GM19351 (cell line): ENCODE measurements around the gene ABHD5.

Source experiments
- ATAC-seq: cut with Tn5 transposase; IDR thresholded peaks from one replicate; pipeline ENCODE4 v1.9.1; 2021; ENCODE audit warnings: mild to moderate bottlenecking, moderate library complexity; ENCODE audit not compliant: unreplicated experiment

Gene ABHD5

DNA sequence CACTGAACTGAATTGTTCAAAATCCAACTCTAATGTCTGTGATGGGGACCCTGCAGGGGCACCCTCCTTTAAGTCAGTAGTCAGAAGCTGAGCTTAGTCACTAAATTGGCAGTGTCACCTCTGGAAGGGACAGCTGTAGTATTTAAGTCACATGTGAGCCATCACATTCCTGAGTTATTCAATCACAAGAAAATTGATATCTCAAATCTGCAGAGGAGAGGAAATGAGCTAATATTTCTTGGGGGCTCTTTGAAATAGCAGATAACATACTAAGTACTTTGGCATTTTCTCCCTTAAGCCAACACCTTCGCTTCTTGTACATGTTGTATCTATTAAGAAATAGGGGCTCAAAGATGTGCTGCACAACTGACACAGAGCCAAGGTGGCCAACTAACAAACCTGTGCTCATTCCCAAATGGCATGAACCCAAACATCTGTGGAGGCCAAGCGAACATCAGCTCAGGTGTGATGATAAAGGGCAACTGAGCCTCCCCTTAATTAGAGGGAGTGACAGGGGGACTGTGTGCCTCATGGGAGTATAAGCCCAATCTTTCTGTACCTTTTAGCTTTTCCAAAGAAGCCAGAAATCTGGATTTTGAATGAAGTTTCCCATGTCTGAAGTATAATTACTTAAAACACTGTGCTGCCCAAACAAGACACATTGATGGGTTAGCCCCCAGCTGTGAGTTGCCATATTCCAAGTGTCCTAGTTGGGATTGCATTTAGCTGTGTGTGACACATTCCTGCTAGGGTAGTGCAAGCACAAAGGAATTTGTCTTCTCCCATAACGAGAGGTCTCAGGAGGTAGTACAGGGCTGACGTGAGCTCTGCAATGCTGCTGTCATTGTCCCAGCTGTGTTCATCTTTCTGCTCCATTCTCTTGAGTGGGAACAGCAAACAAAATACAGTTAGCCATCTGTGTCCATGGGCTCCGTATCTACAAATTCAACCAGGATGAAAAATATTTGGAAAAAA is 63.3 kb downstream of the ABHD5 start:
- ATAC-seq, result no peak

DNA sequence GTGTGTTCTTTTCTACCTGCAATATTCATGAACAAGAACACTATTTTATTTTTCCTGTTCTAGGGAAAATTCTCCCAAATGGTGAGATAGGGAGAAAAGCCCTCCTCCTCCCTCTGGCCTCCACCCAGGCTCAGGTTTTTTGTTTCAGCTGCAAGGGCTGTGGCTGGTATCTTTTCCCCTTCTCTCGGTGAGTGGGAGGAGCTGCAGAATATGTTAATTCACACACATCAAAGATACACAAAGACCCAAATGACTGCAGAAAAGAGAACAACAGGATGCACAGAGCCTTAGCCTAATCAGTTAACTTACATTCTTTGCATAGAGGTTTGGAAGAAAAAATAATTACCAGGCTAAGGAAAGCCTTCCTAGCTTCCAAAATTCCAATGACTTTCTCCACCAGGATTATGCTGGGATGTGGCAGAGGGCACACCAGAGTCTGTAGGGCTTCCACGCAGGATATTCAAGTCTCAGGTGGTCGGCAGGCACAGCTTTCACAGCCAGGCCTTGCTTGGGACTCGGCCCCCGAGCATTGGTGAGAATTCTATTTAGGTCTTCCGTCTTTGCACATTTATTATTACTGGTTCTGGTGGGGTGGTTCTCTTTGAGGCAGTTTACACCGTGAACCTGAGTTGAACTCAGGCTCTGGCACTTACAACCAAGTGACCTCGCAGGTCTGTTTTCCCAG is 64.9 kb downstream of the ABHD5 start:
- no peak for ATAC-seq

DNA sequence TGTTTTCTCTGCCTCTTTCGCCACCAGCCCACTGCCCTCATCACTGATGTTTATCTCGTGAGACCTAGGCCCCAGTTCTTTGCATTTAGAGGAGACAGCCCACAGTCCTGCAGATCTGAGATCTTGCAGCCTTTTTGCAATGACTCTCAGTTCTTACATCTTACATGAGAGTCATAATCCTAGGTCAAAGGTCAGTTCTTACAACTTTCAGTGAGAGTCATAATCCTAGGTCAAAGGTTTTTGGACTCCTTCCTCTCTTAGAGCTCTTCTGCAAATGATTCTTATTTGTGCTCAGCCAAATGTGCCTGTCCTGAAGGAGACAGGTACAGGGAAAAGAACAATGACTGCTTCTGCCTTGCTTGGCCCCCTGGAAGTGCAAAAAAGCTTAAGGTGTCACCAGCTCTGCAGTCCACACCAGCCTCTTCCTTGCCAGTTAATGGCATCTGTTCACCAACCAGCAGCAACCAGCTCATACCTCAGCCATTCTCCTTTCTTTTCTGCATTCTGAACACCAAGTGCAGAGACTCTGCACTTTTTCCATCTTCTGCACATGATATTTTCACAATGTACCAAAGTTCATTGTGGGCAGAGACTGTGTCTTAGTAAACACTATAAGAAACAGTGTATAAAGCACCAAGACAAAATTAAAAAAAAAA is 67.1 kb downstream of the ABHD5 start:
- ATAC-seq, result no peak

DNA sequence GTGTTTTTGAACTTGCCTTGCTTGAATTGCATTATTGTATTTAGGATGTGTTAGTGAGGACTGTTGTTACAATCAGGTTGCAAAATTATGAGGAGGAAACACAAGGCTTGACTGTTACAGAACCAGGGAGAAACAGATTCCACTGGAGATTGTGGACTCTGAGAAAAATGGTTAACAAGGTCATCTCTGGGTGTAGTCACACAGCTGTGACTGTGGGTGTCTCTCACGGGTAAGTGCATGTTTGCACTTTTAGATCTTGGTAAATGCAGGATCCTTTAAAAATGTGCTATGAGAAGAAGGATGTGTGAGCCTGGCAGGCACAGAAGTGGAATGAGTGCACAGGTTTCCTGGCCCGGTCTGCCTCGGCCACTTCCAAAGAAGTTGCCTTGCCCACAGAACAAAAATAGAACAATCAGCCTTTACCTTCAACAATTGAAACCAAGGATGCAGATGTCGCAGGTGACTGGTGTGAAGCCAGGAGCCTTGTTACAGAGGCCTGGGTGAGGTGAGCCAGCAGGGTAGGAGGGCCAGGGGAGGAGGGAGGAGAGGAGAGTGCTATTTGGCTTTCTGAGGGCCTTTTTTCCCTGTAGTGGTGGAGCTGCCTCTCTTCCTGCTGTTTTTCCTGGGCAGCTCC is 68.0 kb downstream of the ABHD5 start:
- no peak for ATAC-seq

DNA sequence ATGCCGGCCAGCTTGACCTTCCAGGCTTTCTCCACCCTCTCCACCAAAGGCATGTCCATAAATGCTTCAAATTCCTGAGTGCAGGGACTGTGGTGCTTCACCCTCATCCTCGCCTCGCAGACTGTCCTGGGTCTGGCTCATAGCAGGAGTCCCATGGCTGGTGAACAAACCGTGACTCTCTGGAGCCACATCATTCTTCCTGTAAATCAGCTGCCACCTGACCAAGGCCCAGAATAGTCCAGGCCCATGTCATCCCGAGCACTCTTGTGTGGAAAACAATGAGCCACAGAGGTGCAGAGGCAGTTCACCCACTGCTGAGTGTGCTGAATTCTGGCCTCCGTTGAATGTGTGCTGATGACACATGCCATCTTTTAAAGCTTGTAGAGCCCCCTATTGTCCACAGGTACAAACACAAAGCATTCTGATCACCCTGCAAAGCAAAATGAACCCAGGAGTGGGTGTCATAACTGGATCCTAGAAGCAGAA is 68.6 kb downstream of the ABHD5 start:
- ATAC-seq, result no peak

DNA sequence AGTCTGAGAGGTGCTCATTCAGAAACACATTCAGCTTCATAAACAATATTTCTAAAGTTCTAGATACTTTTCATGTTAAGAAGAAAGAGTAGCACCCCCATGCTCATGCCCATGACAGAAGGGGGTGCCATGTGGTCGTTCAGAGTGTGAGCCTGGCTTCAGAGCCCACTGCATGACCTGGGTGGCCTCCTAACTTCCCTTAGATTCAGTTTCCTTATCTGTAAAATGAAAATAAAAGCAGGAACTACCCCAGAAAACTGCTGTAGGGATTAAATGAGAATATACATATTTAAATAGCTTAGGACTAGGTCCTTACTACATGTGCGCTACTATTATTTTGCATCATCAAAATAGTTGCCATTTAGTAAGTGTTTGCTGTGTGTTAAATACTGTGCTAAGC is 69.2 kb downstream of the ABHD5 start:
- ATAC-seq, result no peak

DNA sequence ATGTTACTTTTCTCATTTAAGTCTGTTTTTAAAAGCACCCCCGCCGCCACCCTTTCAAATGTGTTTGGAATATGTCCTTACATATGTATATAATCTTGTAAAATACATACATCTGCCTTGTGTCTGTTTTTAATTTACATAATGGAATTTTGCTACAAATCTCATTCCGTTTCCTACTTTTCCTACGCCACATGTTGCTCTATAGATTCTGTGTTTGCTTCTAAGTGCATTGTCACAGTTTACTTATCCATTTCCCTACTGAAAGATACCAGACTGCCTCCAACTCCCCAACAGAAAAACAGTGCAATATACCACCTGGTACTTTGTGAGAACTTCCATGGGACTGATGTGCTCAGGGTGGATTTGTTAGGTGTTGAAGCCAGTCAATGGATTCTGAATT is 70.2 kb downstream of the ABHD5 start:
- ATAC-seq, result no peak

DNA sequence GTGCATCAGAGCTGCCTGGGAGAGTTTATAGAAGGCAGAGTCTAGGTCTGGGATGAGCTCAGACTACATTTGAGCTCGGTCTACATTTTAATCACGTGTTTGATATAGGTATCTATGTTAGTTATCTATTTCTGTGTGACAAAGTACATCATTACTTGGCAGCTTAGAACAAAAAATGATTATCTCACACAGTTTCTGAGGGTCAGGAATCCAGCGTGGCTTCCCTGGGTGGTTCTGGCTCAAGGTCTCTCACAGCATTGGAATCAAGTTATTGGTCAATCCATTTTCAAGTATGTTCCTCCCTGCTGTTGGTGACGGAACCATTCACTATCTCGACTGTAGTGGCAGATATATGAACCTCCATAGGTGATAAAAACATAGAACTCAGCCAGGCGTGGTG is 71.7 kb downstream of the ABHD5 start:
- no peak for ATAC-seq

DNA sequence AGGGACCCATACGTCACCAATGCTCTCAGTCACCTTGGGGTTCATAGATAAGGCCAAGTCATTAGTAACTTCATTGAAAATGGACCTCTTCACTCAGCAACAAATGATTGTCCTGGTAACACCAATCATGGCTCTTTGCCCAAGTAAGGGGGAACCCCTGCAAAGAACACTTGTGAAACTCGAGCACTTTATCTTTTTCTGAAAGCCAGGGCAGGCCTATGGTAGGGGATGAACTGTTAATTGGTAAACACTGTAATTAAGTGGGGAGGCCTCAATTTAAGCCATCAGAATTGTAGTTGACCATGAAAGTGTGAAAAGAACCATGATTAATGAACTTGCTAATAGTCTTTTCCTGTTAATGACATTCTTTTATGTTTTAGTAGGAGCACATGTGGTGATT is 73.3 kb downstream of the ABHD5 start:
- no peak for ATAC-seq

DNA sequence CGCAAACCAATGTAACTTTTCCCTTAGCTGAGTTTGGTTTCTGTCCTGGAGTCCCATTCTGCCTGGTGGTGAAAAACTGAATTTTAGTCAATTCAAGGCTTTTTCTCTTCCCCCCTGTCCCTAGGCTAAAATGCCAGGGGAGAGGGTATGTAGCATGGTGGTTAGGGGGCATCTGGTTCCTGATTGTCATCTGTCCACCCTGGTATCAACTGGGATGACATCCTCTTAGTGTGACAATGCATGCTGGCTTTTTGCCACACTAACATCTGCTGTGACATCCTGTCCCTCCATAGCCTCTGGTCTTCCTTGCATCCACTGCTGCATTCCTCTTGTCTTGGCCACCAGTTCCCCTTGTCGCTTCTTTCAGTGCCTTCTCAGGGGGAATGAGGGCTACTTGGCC is 73.7 kb downstream of the ABHD5 start:
- ATAC-seq, result no peak

DNA sequence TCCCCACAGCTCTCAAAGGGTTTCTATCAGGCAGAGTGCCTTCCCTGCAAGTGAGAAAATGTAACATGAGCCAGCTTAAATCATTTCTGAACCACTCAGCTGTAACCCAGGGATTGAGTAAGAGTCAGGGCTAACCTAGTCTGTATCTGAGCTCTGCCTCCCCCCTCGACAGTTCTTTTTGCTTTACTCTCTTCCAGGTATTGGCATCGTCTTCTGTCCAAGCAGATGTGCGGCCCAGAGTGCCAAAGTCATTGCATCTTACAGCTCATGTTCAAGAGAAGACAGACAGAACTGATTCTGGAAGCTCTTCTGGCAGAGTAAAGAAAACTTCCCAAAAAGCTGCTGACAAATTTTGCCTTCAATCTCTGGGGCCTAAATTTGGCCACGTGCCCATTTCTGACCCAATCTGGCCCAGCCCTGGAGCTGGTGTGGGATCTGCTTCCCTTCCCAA is 74.8 kb downstream of the ABHD5 start:
- no peak for ATAC-seq

DNA sequence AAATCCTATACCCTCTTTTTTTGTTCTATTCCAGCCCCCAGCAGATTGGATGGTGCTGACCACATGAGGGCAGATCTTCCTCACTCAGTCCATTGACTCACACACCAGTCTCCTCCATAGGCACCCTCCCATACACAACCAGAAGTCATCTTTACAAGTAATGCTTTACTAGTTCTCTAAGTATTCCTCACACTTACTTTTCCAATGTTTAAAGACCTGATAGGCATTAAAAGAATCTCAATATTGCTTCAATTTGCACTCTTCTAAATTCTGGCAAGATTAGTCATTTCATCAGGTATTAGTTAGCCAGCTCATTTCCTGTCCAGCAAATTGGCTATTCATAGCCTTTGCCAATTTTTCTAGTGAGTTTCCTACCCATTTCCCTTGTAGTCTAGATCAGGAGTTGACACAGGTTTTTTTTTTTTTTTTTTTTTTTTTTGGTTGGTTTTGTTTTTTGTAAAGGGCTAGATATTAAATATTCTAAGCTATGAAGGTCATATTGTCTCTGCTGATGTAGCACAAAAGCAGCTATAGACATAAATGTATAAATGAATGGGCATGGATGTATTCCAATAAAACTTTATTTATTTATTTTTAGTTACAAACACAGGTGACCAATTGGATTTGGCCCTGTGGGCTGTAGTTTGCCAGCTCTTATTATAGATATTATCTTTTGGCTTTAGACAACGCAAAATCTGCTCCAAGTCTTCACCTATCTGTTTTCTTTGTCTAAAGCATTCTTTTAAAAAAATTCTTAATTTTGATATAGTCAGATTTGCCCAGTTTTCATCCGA is 76.1 kb downstream of the ABHD5 start:
- ATAC-seq, result no peak

DNA sequence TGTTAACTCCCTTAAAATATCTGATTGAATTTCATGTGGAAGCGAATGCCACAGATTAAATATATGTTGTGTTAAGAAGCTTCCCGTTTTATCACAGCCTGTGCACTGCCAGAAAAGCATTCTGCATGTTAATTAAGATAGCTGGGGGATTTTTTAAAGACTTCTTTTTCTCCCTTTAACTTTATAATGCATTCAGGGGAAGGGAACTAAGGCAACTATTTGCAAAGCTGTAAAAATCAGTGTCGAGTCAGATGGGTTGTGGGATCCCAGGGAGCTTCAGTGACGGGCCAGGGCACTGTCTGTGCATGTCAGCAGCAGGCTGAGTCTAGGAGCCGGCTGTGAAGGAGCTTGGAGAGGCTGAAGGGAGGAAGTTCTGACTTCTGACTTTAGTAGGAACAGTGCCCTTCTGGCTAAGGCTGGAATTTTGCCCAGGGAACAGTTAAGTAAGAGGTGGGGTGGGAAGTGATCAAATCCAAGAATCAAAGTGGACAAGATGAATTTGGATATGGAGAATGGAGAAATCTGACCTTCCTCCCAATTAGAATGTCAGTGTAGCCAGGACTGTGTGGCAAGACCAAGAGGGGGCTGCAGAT is 77.7 kb downstream of the ABHD5 start:
- no peak for ATAC-seq

DNA sequence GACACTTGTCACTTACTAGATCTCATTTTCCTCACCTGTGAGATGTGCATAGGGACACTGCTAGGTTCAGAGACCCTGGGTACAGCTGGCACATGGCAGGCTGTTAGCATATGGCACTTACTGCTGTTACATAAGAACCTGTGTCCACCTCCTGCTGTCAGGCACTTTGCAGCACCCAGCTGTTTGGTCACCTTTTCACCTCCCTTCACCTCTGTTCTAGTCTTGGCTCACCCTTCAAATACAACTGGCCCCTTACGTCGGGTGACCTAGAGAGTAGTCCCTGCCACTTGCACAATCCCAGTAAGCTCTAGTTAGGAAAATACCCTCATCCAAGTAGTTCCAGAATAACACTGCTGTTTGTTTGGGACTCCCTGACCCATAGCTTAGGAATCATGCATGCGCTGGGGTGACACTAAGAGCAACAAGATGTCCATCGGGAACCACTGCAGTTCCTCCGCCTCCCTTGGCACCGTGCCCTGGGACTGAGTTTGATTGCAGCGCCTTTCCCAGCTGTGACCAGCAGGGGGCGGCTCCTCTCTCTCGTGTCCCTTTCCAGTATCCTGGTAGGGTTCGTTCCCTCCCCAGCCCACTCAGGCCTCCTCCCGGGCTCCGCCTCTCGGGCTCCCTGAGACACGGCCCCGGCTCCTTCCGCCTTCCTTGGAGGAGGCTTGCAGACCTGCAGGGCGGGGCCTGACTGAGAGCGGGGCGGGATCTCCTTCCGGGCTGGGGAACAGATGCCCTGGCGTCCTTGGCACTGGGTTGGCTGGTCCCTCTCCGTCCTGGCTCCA is 78.6 kb downstream of the ABHD5 start:
- peak; percentile 70 for ATAC-seq

DNA sequence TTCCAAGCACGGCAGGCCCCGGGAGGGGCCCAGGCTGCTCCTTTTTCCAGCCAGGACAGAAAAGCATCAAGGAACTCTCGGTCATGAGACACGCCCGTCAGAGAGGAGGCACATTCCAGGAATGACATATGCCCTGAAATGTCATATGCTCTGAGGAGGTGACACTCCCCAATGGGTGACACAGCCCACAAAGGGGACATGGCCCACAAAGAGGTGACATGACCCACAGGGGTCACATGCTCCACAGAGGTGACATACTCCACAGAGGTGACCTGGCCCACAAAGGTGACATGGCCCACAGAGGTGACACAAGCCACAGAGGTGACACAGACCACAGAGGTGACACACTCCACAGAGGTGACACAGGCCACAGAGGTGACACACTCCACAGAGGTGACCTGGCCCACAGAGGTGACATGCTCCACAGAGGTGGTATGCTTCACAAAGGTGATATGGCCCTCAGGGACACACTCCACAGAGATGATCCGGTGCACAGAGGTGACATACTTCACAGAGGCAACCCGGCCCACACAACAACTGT is 79.2 kb downstream of the ABHD5 start:
- ATAC-seq, result peak; percentile 11

DNA sequence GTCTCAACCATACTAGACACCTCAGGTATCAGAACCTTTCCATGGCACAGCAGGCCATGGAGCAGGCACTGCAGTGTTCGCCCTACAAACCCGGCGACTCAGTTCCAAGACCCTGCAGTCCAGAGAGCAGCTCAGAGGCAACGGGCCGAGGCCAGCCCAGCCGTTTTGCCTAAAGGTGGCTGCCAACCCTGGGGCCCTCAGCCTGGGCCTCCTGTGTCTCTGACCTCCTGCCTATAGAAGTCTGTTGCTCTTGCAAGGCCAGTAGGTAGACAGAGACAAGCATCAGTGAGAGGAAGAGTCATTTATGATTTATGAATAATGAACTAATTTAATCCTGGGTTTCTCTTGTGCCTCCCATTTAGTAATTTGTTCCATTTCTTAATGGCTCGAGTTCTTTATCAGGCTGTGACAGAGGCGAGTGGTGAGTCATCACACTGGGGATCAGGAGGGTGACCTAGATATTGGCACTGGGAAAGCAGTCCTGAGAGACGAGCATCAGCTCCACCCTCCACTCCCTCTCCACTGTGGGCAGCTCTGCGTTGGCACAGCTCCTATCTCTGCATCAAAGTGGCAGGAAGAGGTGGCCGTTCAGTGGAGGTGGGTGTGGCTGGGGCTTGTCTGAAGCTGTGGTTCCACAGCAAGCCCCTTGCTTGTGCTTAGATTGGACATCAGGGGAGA is 79.8 kb downstream of the ABHD5 start:
- no peak for ATAC-seq

DNA sequence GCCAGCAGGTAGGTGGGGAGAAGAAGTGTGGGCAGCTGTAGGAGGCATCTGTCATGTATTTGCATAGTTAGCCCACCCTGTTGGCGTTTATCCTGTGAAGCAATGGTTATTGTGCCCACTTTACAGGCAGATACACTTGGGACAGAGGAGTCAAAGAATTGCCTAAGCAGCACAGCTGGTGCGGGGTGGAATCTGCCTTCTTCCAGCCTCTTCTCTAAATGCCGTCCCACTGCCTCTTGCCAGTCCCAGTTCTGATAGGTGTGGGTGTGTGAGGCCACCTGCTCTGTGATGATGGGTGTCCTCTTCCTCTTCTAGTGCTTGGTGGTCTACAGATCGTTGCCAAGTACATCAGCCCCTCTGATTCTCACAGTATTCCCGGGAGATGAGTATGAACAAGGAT is 80.9 kb downstream of the ABHD5 start:
- no peak for ATAC-seq
